ENCODE measurements around the gene HSPA12A. TPM values are rescaled to one million over a fixed set of nuclear protein-coding genes. Genes with fewer than 3 reads are reported as not detected.

Gene HSPA12A
- polyA plus RNA-seq, 2 of the 4 experiments (the other 2 are of a cell fraction) = 16.9 to 17.0 TPM

GRCh38 chr10:116719804-116720203 lies 22.6 kb downstream of the HSPA12A start:
- Histone ChIP-seq H3K9me3 (no peaks in the 10 kb centered on the region), H3K4me2 (no peak overlapping the region), H3K4me3 (no peak overlapping the region), H3K27ac (no peak overlapping the region), H3K4me1 (peaks cover 15% of the 10 kb centered on the region; the same call in 2 of the 3 replicates)
- TF ChIP-seq MAX (IDR thresholded peaks at IDR 0.05) (no peak), EHMT2 (IDR thresholded peaks at IDR 0.05; ENCODE audit: low read depth) (no peak), HES2 (IDR thresholded peaks at IDR 0.05) (no peak)
- ATAC-seq = no peak
- WGBS (ENCODE audit: missing lambda C conversion rate) = 91% methylated on average over 1 of the region's 1 CpG
- FAIRE-seq = no peak
- ChIA-PET CTCF (interaction anchor here (0.8 to 1.5 kb wide), 4 partner anchors 18 to 455 kb away, joined by 3 to 5 read pairs (median 4); no protein-coding TSS in a partner anchor), POLR2A (no interaction called here)
- no peak for DNase-seq (ENCODE audit: low read depth in 1 of 2, low spot score in 1 of 2)

DNA sequence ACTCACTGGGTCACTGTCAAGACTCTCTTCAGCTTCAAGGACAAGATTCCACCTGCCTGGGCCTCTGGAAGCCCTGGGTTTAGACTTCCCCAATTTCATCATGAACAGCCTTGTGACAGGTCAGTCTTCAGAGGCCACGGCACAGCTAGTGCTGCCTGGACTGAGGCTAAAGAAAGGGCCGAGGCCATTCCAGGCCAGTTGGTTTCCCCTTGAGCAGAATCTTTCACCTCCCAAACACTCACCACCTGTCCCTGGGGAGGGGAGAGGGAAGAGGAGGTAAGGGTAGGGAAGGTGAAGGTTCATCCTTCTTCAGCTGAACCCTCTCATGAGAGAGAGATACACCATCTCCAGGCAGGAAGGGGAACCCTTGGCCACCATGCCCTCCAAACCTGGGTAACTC lies 24.3 kb downstream of the HSPA12A start:
- ATAC-seq = no peak
- 63% methylated on average over 1 of the region's 2 CpGs for WGBS (ENCODE audit: missing lambda C conversion rate)
- no peaks in the 10 kb centered on the region for H3K9me3 ChIP-seq
- ChIA-PET POLR2A (no interaction called here), CTCF (interaction anchor here (0.7 to 1.1 kb wide), 2 partner anchors 36 to 70 kb away, joined by 4 to 7 read pairs; no protein-coding TSS in a partner anchor)
- H3K4me1 ChIP-seq = peaks cover 15% of the 10 kb centered on the region; the same call in 2 of the 3 replicates
- DNase-seq (ENCODE audit: low read depth in 1 of 2, low spot score in 1 of 2) = no peak
- FAIRE-seq = no peak
- H3K4me3 ChIP-seq = no peak overlapping the region
- TF ChIP-seq MAX (IDR thresholded peaks at IDR 0.05) (no peak), HES2 (IDR thresholded peaks at IDR 0.05) (no peak), EP300 (IDR thresholded peaks at IDR 0.05) (no peak), SMC3 (IDR thresholded peaks at IDR 0.05) (no peak), CHD4 (IDR thresholded peaks at IDR 0.05; ENCODE audit: borderline replicate concordance) (no peak), KDM1A (IDR thresholded peaks at IDR 0.05; ENCODE audit: low read depth) (no peak), HOXB13 (CRISPR knock-in tag; IDR thresholded peaks at IDR 0.05; ENCODE audit: low read depth) (no peak), FOSB (CRISPR knock-in tag; IDR thresholded peaks at IDR 0.05) (no peak), GATA3 (IDR thresholded peaks at IDR 0.05; ENCODE audit: borderline replicate concordance) (no peak), RNF2 (IDR thresholded peaks at IDR 0.05; ENCODE audit: borderline replicate concordance, low read depth) (no peak), MAZ (IDR thresholded peaks at IDR 0.05; ENCODE audit: borderline replicate concordance, low read depth, low read length) (no peak), ZSCAN20 (CRISPR knock-in tag; IDR thresholded peaks at IDR 0.05) (no peak), POLR2AphosphoS2 (conservative IDR thresholded peaks at IDR 0.05; ENCODE audit: low read length) (no peak), CHD2 (IDR thresholded peaks at IDR 0.05; ENCODE audit: low read length, partially characterized antibody) (no peak), JUN (IDR thresholded peaks at IDR 0.05) (no peak)
- TF ChIP-seq, protein P1, sequence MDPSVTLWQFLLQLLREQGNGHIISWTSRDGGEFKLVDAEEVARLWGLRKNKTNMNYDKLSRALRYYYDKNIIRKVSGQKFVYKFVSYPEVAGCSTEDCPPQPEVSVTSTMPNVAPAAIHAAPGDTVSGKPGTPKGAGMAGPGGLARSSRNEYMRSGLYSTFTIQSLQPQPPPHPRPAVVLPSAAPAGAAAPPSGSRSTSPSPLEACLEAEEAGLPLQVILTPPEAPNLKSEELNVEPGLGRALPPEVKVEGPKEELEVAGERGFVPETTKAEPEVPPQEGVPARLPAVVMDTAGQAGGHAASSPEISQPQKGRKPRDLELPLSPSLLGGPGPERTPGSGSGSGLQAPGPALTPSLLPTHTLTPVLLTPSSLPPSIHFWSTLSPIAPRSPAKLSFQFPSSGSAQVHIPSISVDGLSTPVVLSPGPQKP (IDR thresholded peaks at IDR 0.05; ENCODE audit: low read depth, low read length) = no peak
- H3K27ac ChIP-seq = no peak overlapping the region
- H3K4me2 ChIP-seq = no peak overlapping the region

DNA sequence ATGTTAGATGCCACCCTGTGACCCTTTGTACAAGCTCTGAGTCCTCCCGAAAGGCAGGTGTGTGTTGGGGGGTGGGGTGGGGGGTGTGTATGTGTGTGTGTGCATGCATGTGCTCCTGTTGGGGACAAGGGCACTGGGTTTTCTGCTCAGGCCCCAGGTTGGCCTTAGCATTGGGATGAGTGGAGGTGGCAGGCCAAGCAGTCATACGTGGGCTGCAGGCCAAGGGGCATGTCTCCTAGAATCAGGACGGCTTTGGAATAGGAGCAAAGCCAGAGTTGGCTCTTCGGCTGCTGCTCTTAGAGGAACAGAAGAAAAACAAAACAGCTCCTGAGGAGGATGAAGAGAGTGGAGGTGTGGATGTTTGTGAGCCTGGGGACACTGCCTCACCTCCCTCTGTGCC lies 26.0 kb downstream of the HSPA12A start:
- peaks cover 10% of the 10 kb centered on the region; the same call in 2 of the 3 replicates for H3K4me1 ChIP-seq
- ChIA-PET POLR2A (no interaction called here), CTCF (interaction anchor here (1.4 to 2.4 kb wide), 3 partner anchors 31 to 72 kb away, joined by 3 to 9 read pairs (median 7); no protein-coding TSS in a partner anchor)
- no peak overlapping the region for H3K27ac ChIP-seq
- no peaks in the 10 kb centered on the region for H3K9me3 ChIP-seq
- FAIRE-seq (no peak), DNase-seq (ENCODE audit: low read depth in 1 of 2, low spot score in 1 of 2) (no peak), ATAC-seq (no peak)
- no peak overlapping the region for H3K4me3 ChIP-seq
- TF ChIP-seq MYC (IDR thresholded peaks at IDR 0.05; ENCODE audit: borderline replicate concordance, low read length) = no peak
- TF ChIP-seq KDM5A (IDR thresholded peaks at IDR 0.05) = no peak
- TF ChIP-seq NPAS2 (CRISPR knock-in tag; IDR thresholded peaks at IDR 0.05; ENCODE audit: borderline replicate concordance) = no peak
- TF ChIP-seq, protein P1 (IDR thresholded peaks at IDR 0.05; ENCODE audit: low read depth, low read length) = no peak
- no peak for TF ChIP-seq GATA3 (IDR thresholded peaks at IDR 0.05; ENCODE audit: borderline replicate concordance)
- TF ChIP-seq PHF8 (IDR thresholded peaks at IDR 0.05; ENCODE audit: borderline replicate concordance, low read depth) = no peak
- no peak for TF ChIP-seq SMC3 (IDR thresholded peaks at IDR 0.05)
- no peak for TF ChIP-seq CHD4 (IDR thresholded peaks at IDR 0.05; ENCODE audit: borderline replicate concordance)
- no peak for TF ChIP-seq RNF2 (IDR thresholded peaks at IDR 0.05; ENCODE audit: borderline replicate concordance, low read depth)
- no peak for TF ChIP-seq MAZ (IDR thresholded peaks at IDR 0.05; ENCODE audit: borderline replicate concordance, low read depth, low read length)
- TF ChIP-seq ZFP36 (IDR thresholded peaks at IDR 0.05; ENCODE audit: borderline replicate concordance, partially characterized antibody) = no peak
- no peak for TF ChIP-seq HOXB13 (CRISPR knock-in tag; IDR thresholded peaks at IDR 0.05; ENCODE audit: low read depth)
- 98% methylated on average over 3 of the region's 4 CpGs for WGBS (ENCODE audit: missing lambda C conversion rate)
- no peak overlapping the region for H3K4me2 ChIP-seq
